Mononuclear cell (primary cell): ENCODE data around the gene PARP15. TPM values are rescaled to one million over a fixed set of nuclear protein-coding genes. Genes with fewer than 3 reads are reported as not detected.
"Not testable (repeated sequence)": the region's sequence is repeated elsewhere in the genome, so short reads cannot be mapped to it uniquely, and the experiment has no call there.

Experiments used
- H3K27me3 ChIP-seq: 2 replicates; pipeline ENCODE4 v1.6.0; 2011; ENCODE audit warnings: low read length, control low read depth; ENCODE audit not compliant: insufficient read depth
- H3K4me1 ChIP-seq: 2 replicates; pipeline ENCODE4 v1.5.1; 2011; ENCODE audit warnings: mild to moderate bottlenecking, low read length, control low read depth; ENCODE audit not compliant: insufficient read depth
- H3K4me3 ChIP-seq: 2 replicates; pipeline ENCODE4 v1.5.1; 2011; ENCODE audit warnings: mild to moderate bottlenecking, low read length, moderate library complexity
- H3K9me3 ChIP-seq: 2 replicates; pipeline ENCODE4 v1.5.1; 2011; ENCODE audit warnings: low read depth, mild to moderate bottlenecking, control low read depth, low read length
- total RNA-seq: library from RNA; depleted of rRNA; stranded (reverse); fragments of >200 nt; gene quantifications from one replicate; pipeline ENCODE4 v1.2.3, GENCODE V29; 2012

The PARP15 gene
- total RNA-seq, 1 donor, result 44.4 TPM

GRCh38 chr3:122620399-122620798 lies 42.9 kb downstream of the PARP15 start:
- Histone ChIP-seq H3K4me1 (peaks cover 3% of the 10 kb centered on the region), H3K9me3 (no peaks in the 10 kb centered on the region), H3K4me3 (no peak overlapping the region), H3K27me3 (no peaks in the 10 kb centered on the region)

- Histone ChIP-seq H3K4me3 (no peak overlapping the region), H3K27me3 (no peaks in the 10 kb centered on the region), H3K9me3 (no peaks in the 10 kb centered on the region), H3K4me1 (peaks cover 3% of the 10 kb centered on the region)
Measured at GRCh38 chr3:122621112-122621511, 43.7 kb downstream of the PARP15 start.

GRCh38 chr3:122623031-122623829 lies 45.8 kb downstream of the PARP15 start:
- H3K9me3 ChIP-seq, result no peaks in the 10 kb centered on the region
- no peak overlapping the region for H3K4me3 ChIP-seq

GRCh38 chr3:122626515-122627180 lies 49.2 kb downstream of the PARP15 start:
- Histone ChIP-seq H3K9me3 (no peaks in the 10 kb centered on the region), H3K27me3 (no peaks in the 10 kb centered on the region), H3K4me3 (no peak overlapping the region), H3K4me1 (no peaks in the 10 kb centered on the region)

More at GRCh38 chr3:122623031-122623829, 45.8 kb downstream of the PARP15 start:
- Histone ChIP-seq H3K4me1 (peaks cover 3% of the 10 kb centered on the region), H3K27me3 (no peaks in the 10 kb centered on the region)

- no peak overlapping the region for H3K4me3 ChIP-seq
- H3K4me1 ChIP-seq, result no peaks in the 10 kb centered on the region
- no peaks in the 10 kb centered on the region for H3K27me3 ChIP-seq
Measured at GRCh38 chr3:122627301-122627700, 49.9 kb downstream of the PARP15 start.

GRCh38 chr3:122628567-122628966 lies 51.1 kb downstream of the PARP15 start:
- Histone ChIP-seq H3K4me1 (no peaks in the 10 kb centered on the region), H3K9me3 (no peaks in the 10 kb centered on the region), H3K4me3 (no peak overlapping the region), H3K27me3 (no peaks in the 10 kb centered on the region)

More at GRCh38 chr3:122627301-122627700, 49.9 kb downstream of the PARP15 start:
- no peaks in the 10 kb centered on the region for H3K9me3 ChIP-seq

- H3K4me3 ChIP-seq, result no peak overlapping the region
- H3K4me1 ChIP-seq, result no peaks in the 10 kb centered on the region
- H3K9me3 ChIP-seq, result no peaks in the 10 kb centered on the region
- no peaks in the 10 kb centered on the region for H3K27me3 ChIP-seq
Measured at GRCh38 chr3:122629763-122630162, 52.3 kb downstream of the PARP15 start.

GRCh38 chr3:122635789-122636188 lies 58.3 kb downstream of the PARP15 start:
- Histone ChIP-seq H3K4me3 (no peak overlapping the region), H3K4me1 (no peaks in the 10 kb centered on the region), H3K9me3 (no peaks in the 10 kb centered on the region), H3K27me3 (no peaks in the 10 kb centered on the region)

- no peaks in the 10 kb centered on the region for H3K4me1 ChIP-seq
- H3K9me3 ChIP-seq, result no peaks in the 10 kb centered on the region
- H3K27me3 ChIP-seq, result no peaks in the 10 kb centered on the region
- no peak overlapping the region for H3K4me3 ChIP-seq
Measured at GRCh38 chr3:122636697-122637096, 59.2 kb downstream of the PARP15 start.

- Histone ChIP-seq H3K4me1 (no peaks in the 10 kb centered on the region), H3K9me3 (no peaks in the 10 kb centered on the region), H3K4me3 (no peak overlapping the region), H3K27me3 (no peaks in the 10 kb centered on the region)
Measured at GRCh38 chr3:122640437-122640999, 63.1 kb downstream of the PARP15 start.

- no peaks in the 10 kb centered on the region for H3K4me1 ChIP-seq
- H3K27me3 ChIP-seq, result no peaks in the 10 kb centered on the region
- no peaks in the 10 kb centered on the region for H3K9me3 ChIP-seq
- H3K4me3 ChIP-seq, result no peak overlapping the region
Measured at GRCh38 chr3:122642935-122643334, 65.5 kb downstream of the PARP15 start.

GRCh38 chr3:122646146-122646988 lies 68.9 kb downstream of the PARP15 start:
- Histone ChIP-seq H3K4me3 (no peak overlapping the region), H3K4me1 (no peaks in the 10 kb centered on the region), H3K9me3 (no peaks in the 10 kb centered on the region), H3K27me3 (no peaks in the 10 kb centered on the region)

- H3K27me3 ChIP-seq, H3K4me3 ChIP-seq, H3K9me3 ChIP-seq, H3K4me1 ChIP-seq: not testable (repeated sequence)
Measured at GRCh38 chr3:122651233-122651907, 73.9 kb downstream of the PARP15 start.

GRCh38 chr3:122651962-122652361 lies 74.5 kb downstream of the PARP15 start:
- H3K4me1 ChIP-seq, H3K4me3 ChIP-seq, H3K27me3 ChIP-seq, H3K9me3 ChIP-seq: not testable (repeated sequence)
